K562 (cell line): Measurements from ENCODE around the gene GPHA2. TPM values are rescaled to one million over a fixed set of nuclear protein-coding genes. Genes with fewer than 3 reads are reported as not detected.
A peak's percentile ranks its signal among the peaks of the same experiment; 100 is the strongest.

ENCODE experiments used
- ATAC-seq: fragments of 200-7000 bp; cut with Tn5 transposase; 3 replicates; pipeline ENCODE4 v1.9.1; 2020; ENCODE audit warnings: moderate library complexity
- BruUV-seq: library from RNA; stranded (reverse); fragments of 400-500 nt; replicated peaks from 2 replicates; lab custom pipeline; 2021; lab: Mats Ljungman, UMichigan
- CTCF ChIA-PET: fragments of 300-600 bp; formaldehyde crosslinking; extraction: SDS; loops from one replicate; lab custom pipeline; 2021; ENCODE audit warnings: low intra/inter-chr PET ratio; lab: Yijun Ruan, JAX
- POLR2A ChIA-PET: fragments of 300-600, 350-650 bp; sonication (Branson Sonifier 250); formaldehyde crosslinking; extraction: SDS; loops from one replicate; lab custom pipeline; 2021; ENCODE audit warnings: antibody characterized with exemption, inconsistent platforms; lab: Yijun Ruan, JAX
- DNase-seq, 4 experiments: peaks; one replicate each; pipeline versions ENCODE4 v3.0.0 to v3.0.0-alpha.2; 2011 to 2018; ENCODE audit warnings: low spot score in 3 of 4, mixed read lengths in 3 of 4; ENCODE audit errors: extremely low read depth in 1 of 4
- FAIRE-seq: peaks from 2 replicates; lab custom pipeline; 2011; peaks lifted over from hg19 to GRCh38; lab: Jason Lieb, UNC
- H2AFZ ChIP-seq: 2 replicates; pipeline ENCODE4 v1.6.0; 2011; ENCODE audit warnings: low read depth, low read length, control low read depth, inconsistent platforms
- H3K27ac ChIP-seq: fragments of 200-600 bp; 3 replicates; pipeline ENCODE4 v1.8.0; 2011; ENCODE audit warnings: low read depth, mild to moderate bottlenecking, control low read depth, inconsistent platforms, low read length, moderate library complexity, mixed read lengths; ENCODE audit errors: extremely low read depth
- H3K27me3 ChIP-seq, 2 experiments: fragments of 300-600 bp in 1 of 2; 2 replicates in 1 of 2; 3 replicates in 1 of 2; pipeline versions ENCODE4 v1.6.0 to v1.8.0; 2011; ENCODE audit warnings: inconsistent platforms in 2 of 2, low read length in 2 of 2, mild to moderate bottlenecking in 1 of 2, mixed read lengths in 1 of 2, moderate library complexity in 1 of 2; ENCODE audit not compliant: control insufficient read depth in 2 of 2, insufficient read depth in 2 of 2
- H3K36me3 ChIP-seq: fragments of 300-600 bp; 3 replicates; pipeline ENCODE4 v1.8.0; 2011; ENCODE audit warnings: mild to moderate bottlenecking, low read length, inconsistent platforms; ENCODE audit not compliant: control insufficient read depth, insufficient read depth
- H3K4me1 ChIP-seq, 2 experiments: fragments of 200-600 bp in 1 of 2; replicated peaks in 1 of 2; 2 replicates in 1 of 2; 3 replicates in 1 of 2; pipeline versions ENCODE4 v1.5.1 to v1.8.0; 2011; ENCODE audit warnings: inconsistent platforms in 2 of 2, low read length in 2 of 2, mild to moderate bottlenecking in 1 of 2, mixed read lengths in 1 of 2, moderate library complexity in 1 of 2; ENCODE audit not compliant: control insufficient read depth in 2 of 2, insufficient read depth in 2 of 2
- H3K4me2 ChIP-seq: 2 replicates; pipeline ENCODE4 v1.6.1; 2011; ENCODE audit warnings: low read length, control low read depth, inconsistent platforms, mixed read lengths; ENCODE audit not compliant: insufficient read depth
- H3K4me3 ChIP-seq: fragments of 200-600 bp; sonication (generic), shearing (Covaris generic); 2 replicates; pipeline ENCODE4 v1.5.1; 2016; ENCODE audit warnings: control low read depth, inconsistent platforms
- H3K79me2 ChIP-seq: fragments of 200-600 bp; 3 replicates; pipeline ENCODE4 v1.8.0; 2011; ENCODE audit warnings: low read length, inconsistent platforms; ENCODE audit not compliant: control insufficient read depth, insufficient read depth
- H3K9ac ChIP-seq, 2 experiments: 2 replicates each; pipeline versions ENCODE4 v1.6.0 to v1.6.1; 2011; ENCODE audit warnings: low read depth in 2 of 2, low read length in 2 of 2, control low read depth in 1 of 2, inconsistent platforms in 1 of 2, mild to moderate bottlenecking in 1 of 2, mixed read lengths in 1 of 2; ENCODE audit not compliant: insufficient read depth in 1 of 2
- H3K9me1 ChIP-seq: one replicate; pipeline ENCODE4 v1.6.0; 2011; ENCODE audit warnings: inconsistent platforms, mild to moderate bottlenecking, low read length, moderate library complexity; ENCODE audit not compliant: control insufficient read depth, insufficient read depth
- H3K9me3 ChIP-seq: replicated peaks from 2 replicates; pipeline ENCODE4 v1.5.1; 2011; ENCODE audit warnings: low read depth, low read length, inconsistent platforms; ENCODE audit not compliant: control insufficient read depth, insufficient read depth
- H4K20me1 ChIP-seq: replicated peaks from 2 replicates; pipeline ENCODE4 v1.6.1; 2011; ENCODE audit warnings: low read length, inconsistent platforms, mixed read lengths; ENCODE audit not compliant: control insufficient read depth, insufficient read depth
- E4F1 ChIP-seq: fragments of 250-450 bp; sonication (Bioruptor Pico); IDR thresholded peaks from 2 replicates; pipeline ENCODE4 v1.5.0; 2021; ENCODE audit warnings: mild to moderate bottlenecking, borderline replicate concordance
- GTF2F1 ChIP-seq: IDR thresholded peaks from 2 replicates; pipeline ENCODE4 v1.6.1; 2011; ENCODE audit warnings: low read depth, low read length, improper control_type of control experiment
- MAFG ChIP-seq: fragments of 450-650 bp; conservative IDR thresholded peaks from 2 replicates; pipeline ENCODE4 v1.6.1; 2016; ENCODE audit warnings: missing genetic modification characterization, missing compliant biosample characterization
- PHF20 ChIP-seq: fragments of 450-650 bp; IDR thresholded peaks from 2 replicates; pipeline ENCODE4 v1.6.1; 2018; ENCODE audit not compliant: partially characterized antibody
- SIRT6 ChIP-seq: IDR thresholded peaks from one replicate; pipeline ENCODE4 v1.6.1; 2012; ENCODE audit warnings: low read depth, mild to moderate bottlenecking, control low read depth, inconsistent platforms, low read length, moderate library complexity
- THRB ChIP-seq: fragments of 450-650 bp; formaldehyde crosslinking; conservative IDR thresholded peaks from 2 replicates; pipeline ENCODE4 v1.4.0; 2022; ENCODE audit warnings: mild to moderate bottlenecking, missing genetic modification characterization
- YY1 ChIP-seq, 3 experiments: IDR thresholded peaks; 2 replicates each; pipeline ENCODE4 v1.6.1; 2011; ENCODE audit warnings: low read length in 2 of 3, mild to moderate bottlenecking in 2 of 3, moderate library complexity in 2 of 3, borderline replicate concordance in 1 of 3, control low read depth in 1 of 3, low read depth in 1 of 3; ENCODE audit not compliant: insufficient read depth in 3 of 3, insufficient replicate concordance in 2 of 3, control insufficient read depth in 1 of 3, insufficient read length in 1 of 3; ENCODE audit errors: extremely low read depth in 1 of 3
- ZBTB2 ChIP-seq: fragments of 450-650 bp; IDR thresholded peaks from 2 replicates; pipeline ENCODE4 v1.6.1; 2016; ENCODE audit warnings: antibody characterized with exemption
- ZNF23 ChIP-seq: fragments of 250-450 bp; sonication (Bioruptor Pico); IDR thresholded peaks from 2 replicates; pipeline ENCODE4 v1.4.0; 2020; ENCODE audit warnings: mild to moderate bottlenecking
- ZNF583 ChIP-seq: fragments of 250-450 bp; sonication (Bioruptor Pico); IDR thresholded peaks from 2 replicates; pipeline ENCODE4 v1.4.0; 2020
- WGBS: fragments of 100-300 bp; shearing (Covaris generic); methylation state at CpG from one replicate; pipeline ENCODE4 v1.1.6; 2016; ENCODE audit warnings: low coverage, mixed read lengths; ENCODE audit not compliant: insufficient coverage; ENCODE audit errors: missing lambda C conversion rate; 5-methylcytosine and 5-hydroxymethylcytosine counted together
- in situ Hi-C: fragments of 300-500 bp; cut with MboI; formaldehyde crosslinking; loops from 4 replicates; pipeline ENCODE4 v1.15.0; 2018; ENCODE audit warnings: inconsistent platforms, mixed read lengths
- intact Hi-C: fragments of 100-400 bp; cut with micrococcal nuclease; formaldehyde crosslinking; loops from 2 replicates; pipeline ENCODE4 v1.14.2; 2022
- polyA plus RNA-seq, 8 experiments: library from polyadenylated mRNA; depleted of rRNA in 4 of 8; stranded (reverse) in 5 of 8; unstranded in 3 of 8; fragments of >200 nt; fragmentation: Nextera tagmentation in 2 of 8; fragmentation: Illumina TruSeq in 1 of 8; extraction: Ambion mirVana in 2 of 8; extraction: Trizol in 1 of 8; gene quantifications; 2 replicates each; pipeline versions ENCODE4 v1.2.1 to v1.2.3, GENCODE V29; 2011 to 2014; ENCODE audit warnings: inconsistent platforms in 1 of 8, missing spikeins in 1 of 8
- total RNA-seq, 7 experiments: library from RNA; depleted of rRNA in 6 of 7; stranded (reverse); fragments of >200 nt in 6 of 7; fragmentation: Illumina TruSeq in 2 of 7; extraction: Trizol in 2 of 7; gene quantifications; 2 replicates each; pipeline versions ENCODE4 v1.2.1 to v1.2.3, GENCODE V29; 2011 to 2021; ENCODE audit warnings: low replicate concordance in 1 of 7

Gene GPHA2
- total and polyA plus RNA-seq, 9 of the 15 experiments (the other 6 are each of a cell fraction or from before 2014, with no cell fraction given), result 0.17 to 0.22 TPM; not detected in 7

- Histone ChIP-seq H3K36me3 (peaks cover 7% of the 10 kb centered on the region; the same call in 1 of the 3 replicates), H4K20me1 (no peaks in the 10 kb centered on the region; the same call in 1 of the 2 replicates), H3K4me3 (no peak overlapping the region), H3K4me2 (no peak overlapping the region), H3K27ac (no peak overlapping the region), H3K9me1 (no peaks in the 10 kb centered on the region), H3K4me1 (peaks cover 8 to 28% of the 10 kb centered on the region in 2 experiments; a peak in 4 of 5 replicates), H3K79me2 (no peaks in the 10 kb centered on the region), H3K9me3 (no peaks in the 10 kb centered on the region), H2AFZ (no peak overlapping the region), H3K27me3 (no peaks in the 10 kb centered on the region), H3K9ac (peak overlapping the region in 1 of 2 experiments; percentile 63; a peak in 2 of 4 replicates)
- no TSS peak for BruUV-seq
- 73% methylated on average over 10 of the region's 12 CpGs for WGBS
- FAIRE-seq, result no peak
- in situ Hi-C loops, result no loop called here
- intact Hi-C loops, result no loop called here
- DNase-seq, result no peak
- ATAC-seq, result peak; percentile 39
- ChIA-PET POLR2A (interaction anchor here (1.9 kb wide), 1 partner anchor 9 kb away, joined by 14 read pairs; the partner anchor contains the start of gene PPP2R5B), CTCF (no interaction called here)
- TF ChIP-seq MAFG (tag) (no peak), E4F1 (CRISPR knock-in tag) (no peak), ZBTB2 (no peak), GTF2F1 (no peak), ZNF583 (CRISPR knock-in tag) (no peak), YY1 (IDR thresholded peaks at IDR 0.05; ENCODE audit: borderline replicate concordance in 1 of 3, control insufficient read depth in 1 of 3, extremely low read depth in 1 of 3, insufficient read depth in 3 of 3, insufficient read length in 1 of 3, insufficient replicate concordance in 2 of 3, low read depth in 1 of 3, low read length in 2 of 3) (no peak), THRB (no peak), PHF20 (no peak), SIRT6 (no peak), ZNF23 (no peak)
Measured at GRCh38 chr11:64933213-64933934, 2.3 kb downstream of the GPHA2 start.
